SJSA1 (cell line): ENCODE measurements around the gene CDH26. TPM values are rescaled to one million over a fixed set of nuclear protein-coding genes. Genes with fewer than 3 reads are reported as not detected.

Source experiments
- DNase-seq, 2 experiments: peaks; one replicate each; pipeline ENCODE4 v3.0.0-alpha.2; 2015 to 2020; ENCODE audit warnings: low spot score in 2 of 2, low read depth in 1 of 2
- H3K27ac ChIP-seq: fragments of 250-450 bp; sonication (Bioruptor Pico); 2 replicates; pipeline ENCODE4 v1.5.1; 2020; ENCODE audit warnings: mild to moderate bottlenecking, moderate library complexity
- H3K27me3 ChIP-seq: fragments of 250-450 bp; sonication (Bioruptor Pico); replicated peaks from 2 replicates; pipeline ENCODE4 v1.5.1; 2020; ENCODE audit warnings: mild to moderate bottlenecking, moderate library complexity
- H3K36me3 ChIP-seq: fragments of 250-450 bp; sonication (Bioruptor Pico); 2 replicates; pipeline ENCODE4 v1.5.1; 2020; ENCODE audit warnings: mild to moderate bottlenecking
- H3K4me1 ChIP-seq: fragments of 250-450 bp; sonication (Bioruptor Pico); replicated peaks from 2 replicates; pipeline ENCODE4 v1.6.1; 2021; ENCODE audit warnings: mild to moderate bottlenecking
- H3K4me3 ChIP-seq: fragments of 250-450 bp; sonication (Bioruptor Pico); 2 replicates; pipeline ENCODE4 v1.5.1; 2020; ENCODE audit warnings: mild to moderate bottlenecking
- H3K9me3 ChIP-seq: fragments of 250-450 bp; sonication (Bioruptor Pico); replicated peaks from 2 replicates; pipeline ENCODE4 v1.5.1; 2020; ENCODE audit warnings: mild to moderate bottlenecking
- total RNA-seq: library from RNA; depleted of rRNA; stranded (reverse); fragments of >200 nt; shearing (Covaris generic); gene quantifications from 2 replicates; pipeline ENCODE4 v1.2.3, GENCODE V29; 2014

CDH26 gene
- total RNA-seq, 1 experiment from 2014 or later = not detected

DNA sequence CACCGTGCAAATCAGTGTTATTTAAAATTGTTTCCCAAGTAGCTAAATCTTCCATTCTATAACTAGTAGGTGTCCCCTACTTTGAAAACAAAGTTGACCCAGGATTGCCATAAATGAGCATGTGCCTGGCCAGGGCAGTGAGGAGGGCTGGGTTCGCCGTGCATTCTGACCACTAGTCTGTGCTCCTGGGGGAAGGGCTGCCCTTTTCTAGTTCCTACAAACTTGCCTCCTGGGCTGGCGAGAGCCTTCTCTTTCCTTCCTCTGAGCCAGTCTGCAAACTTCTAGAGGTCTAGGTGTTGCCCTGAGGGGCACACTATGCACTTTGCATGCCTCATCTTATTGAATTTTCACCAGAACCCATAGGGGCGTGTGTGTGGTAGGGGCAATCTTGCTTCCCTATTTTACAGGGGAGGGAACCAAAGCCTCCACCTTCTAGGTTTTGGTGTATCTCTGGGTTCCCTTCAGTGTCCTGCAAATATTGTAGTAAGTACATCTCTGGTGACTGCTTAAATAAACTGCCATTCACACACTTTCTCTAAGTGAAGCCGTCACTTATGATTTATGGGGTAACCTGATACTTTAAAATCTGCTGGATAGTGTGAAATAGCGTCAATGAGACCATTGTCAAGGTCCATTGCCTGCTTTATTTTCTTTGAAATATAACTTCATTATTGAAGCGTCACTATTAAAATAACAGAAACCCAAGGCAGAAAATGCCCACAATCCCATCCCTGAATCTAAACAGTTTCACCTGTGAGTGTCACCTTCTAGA is 42.2 kb downstream of the CDH26 start:
- no peaks in the 10 kb centered on the region for H3K4me1 ChIP-seq
- H3K4me3 ChIP-seq = no peak overlapping the region
- H3K27ac ChIP-seq = no peak overlapping the region
- no peaks in the 10 kb centered on the region for H3K36me3 ChIP-seq
- no peaks in the 10 kb centered on the region for H3K9me3 ChIP-seq
- DNase-seq = no peak
- H3K27me3 ChIP-seq = peaks cover 6% of the 10 kb centered on the region; the same call in 1 of the 2 replicates

DNA sequence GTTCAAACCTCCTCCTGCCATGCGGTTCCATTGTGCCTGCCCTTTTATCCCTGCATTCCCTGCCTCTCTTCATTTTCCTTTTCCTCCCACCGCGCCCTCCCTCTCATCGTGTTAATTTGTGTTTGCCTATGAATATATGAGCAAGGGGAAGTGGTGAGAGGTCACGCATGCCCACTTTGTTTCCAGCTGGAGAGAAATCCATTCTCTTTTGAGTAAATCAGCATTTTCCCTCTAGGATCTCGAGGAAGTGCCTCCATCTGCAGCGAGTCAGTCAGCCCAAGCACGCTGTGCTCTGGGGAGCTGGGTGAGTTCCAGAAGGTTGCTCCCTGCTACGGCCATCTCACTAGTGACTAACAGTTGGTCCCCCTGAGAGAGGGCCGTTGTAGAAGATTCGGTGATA is 42.9 kb downstream of the CDH26 start:
- Histone ChIP-seq H3K4me1 (no peaks in the 10 kb centered on the region), H3K36me3 (no peaks in the 10 kb centered on the region), H3K9me3 (no peaks in the 10 kb centered on the region), H3K4me3 (no peak overlapping the region), H3K27me3 (peaks cover 6% of the 10 kb centered on the region; the same call in 1 of the 2 replicates), H3K27ac (no peak overlapping the region)
- no peak for DNase-seq

DNA sequence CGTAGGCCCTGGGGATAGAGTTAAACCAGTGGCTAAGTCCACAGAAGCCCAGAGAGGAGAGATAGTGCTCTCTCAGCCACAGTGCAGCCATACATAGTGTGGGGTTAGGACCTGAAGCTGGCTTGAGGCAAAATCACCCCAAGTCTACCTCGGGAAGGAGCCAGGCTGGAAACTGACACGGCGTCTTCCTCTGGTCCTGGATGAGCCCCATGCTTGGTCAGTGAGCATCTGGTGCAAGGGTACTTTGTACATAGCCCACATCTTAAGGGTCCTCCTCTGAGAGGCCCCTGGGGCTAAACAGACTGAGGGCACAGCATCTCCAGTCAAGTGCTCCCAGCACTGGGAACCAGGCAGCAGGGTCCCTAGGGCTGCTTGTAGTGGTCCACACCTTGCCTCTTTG is 45.6 kb downstream of the CDH26 start:
- no peak for DNase-seq
- H3K9me3 ChIP-seq = no peaks in the 10 kb centered on the region
- no peaks in the 10 kb centered on the region for H3K36me3 ChIP-seq
- no peaks in the 10 kb centered on the region for H3K4me1 ChIP-seq
- peaks cover 3% of the 10 kb centered on the region; the same call in 1 of the 2 replicates for H3K27me3 ChIP-seq
- H3K4me3 ChIP-seq = no peak overlapping the region
- H3K27ac ChIP-seq = no peak overlapping the region

DNA sequence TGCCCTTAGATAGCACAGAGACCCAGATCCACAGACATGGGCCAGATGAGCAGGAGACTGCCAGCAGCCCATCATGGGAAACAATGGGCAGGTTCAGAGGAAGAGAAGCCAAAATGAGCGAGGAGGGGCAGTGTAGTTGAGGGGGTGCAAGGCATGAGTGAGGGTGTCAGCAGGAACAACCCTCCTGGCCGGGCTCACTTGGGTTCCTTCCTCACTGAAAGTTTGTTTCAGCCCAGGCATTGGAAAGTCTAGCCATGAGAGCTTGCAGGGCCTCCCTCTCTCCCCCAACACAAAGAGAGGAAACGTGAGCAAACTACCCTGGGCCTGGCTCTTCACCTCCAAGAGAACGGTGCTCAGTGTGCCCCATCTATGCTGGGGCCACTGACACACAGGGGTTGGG is 48.0 kb downstream of the CDH26 start:
- H3K4me1 ChIP-seq = no peaks in the 10 kb centered on the region
- DNase-seq = no peak
- H3K27ac ChIP-seq = no peak overlapping the region
- no peaks in the 10 kb centered on the region for H3K36me3 ChIP-seq
- 0 out of 2 replicates have a peak, but pooled peaks cover 3% of the 10 kb centered on the region for H3K27me3 ChIP-seq
- H3K4me3 ChIP-seq = no peak overlapping the region
- H3K9me3 ChIP-seq = no peaks in the 10 kb centered on the region

DNA sequence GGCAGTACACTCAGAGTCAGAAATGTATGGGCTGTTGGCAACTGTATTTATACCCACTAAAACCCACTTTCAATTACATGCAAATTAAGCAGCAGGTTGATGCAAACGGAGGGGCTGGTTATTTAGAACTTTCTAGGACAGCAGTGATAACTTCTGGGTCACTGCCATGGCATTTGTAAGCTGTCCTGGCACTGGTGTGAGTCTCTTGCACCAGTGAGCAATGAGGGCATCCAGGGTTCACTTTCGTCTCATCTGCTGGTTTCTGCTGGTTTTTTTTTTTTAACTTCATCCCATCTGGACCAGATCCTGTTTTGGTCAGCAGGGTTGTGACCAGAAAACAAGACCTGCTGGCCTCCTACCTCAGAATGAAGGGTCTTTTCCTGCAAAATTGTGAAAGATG is 49.2 kb downstream of the CDH26 start:
- H3K4me3 ChIP-seq = no peak overlapping the region
- H3K9me3 ChIP-seq = no peaks in the 10 kb centered on the region
- H3K36me3 ChIP-seq = no peaks in the 10 kb centered on the region
- no peak for DNase-seq
- 0 out of 2 replicates have a peak, but pooled peaks cover 6% of the 10 kb centered on the region for H3K27me3 ChIP-seq
- H3K27ac ChIP-seq = no peak overlapping the region
- H3K4me1 ChIP-seq = no peaks in the 10 kb centered on the region

DNA sequence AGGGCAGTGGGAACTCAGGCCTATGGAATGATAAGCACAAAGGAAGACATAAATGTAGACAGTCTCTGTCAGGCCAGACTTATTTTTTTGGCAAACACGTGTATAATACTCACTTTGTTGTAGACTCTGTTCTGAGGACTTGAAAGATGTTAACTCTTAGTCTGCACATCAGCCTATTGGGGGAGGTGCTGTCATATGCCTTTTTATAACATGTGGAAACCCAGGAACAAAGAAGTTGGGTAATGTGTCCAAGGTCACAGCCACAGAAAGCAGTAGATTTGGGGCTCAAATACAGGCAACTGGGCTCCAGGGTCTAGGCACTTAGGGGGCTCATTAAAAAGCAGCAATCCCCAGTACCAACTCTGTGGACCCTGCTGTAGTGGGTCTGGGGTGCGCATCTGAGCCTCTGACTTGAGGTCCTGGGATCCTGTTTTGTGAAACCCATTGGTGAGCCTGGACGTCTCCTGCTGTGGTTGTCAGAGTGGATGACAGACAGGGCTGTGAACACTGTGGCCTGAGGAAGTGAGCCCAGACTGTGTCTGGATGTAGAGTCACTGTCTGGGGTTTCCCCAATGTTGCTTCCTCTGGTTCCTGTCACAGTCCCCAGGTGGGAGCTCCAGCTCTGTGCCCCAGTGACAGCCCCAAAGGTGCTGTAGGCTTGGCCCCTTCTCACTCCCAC is 50.0 kb downstream of the CDH26 start:
- H3K9me3 ChIP-seq = no peaks in the 10 kb centered on the region
- 0 out of 2 replicates have a peak, but pooled peaks cover 5% of the 10 kb centered on the region for H3K27me3 ChIP-seq
- H3K4me3 ChIP-seq = no peak overlapping the region
- no peak for DNase-seq
- no peaks in the 10 kb centered on the region for H3K4me1 ChIP-seq
- no peak overlapping the region for H3K27ac ChIP-seq
- H3K36me3 ChIP-seq = no peaks in the 10 kb centered on the region

DNA sequence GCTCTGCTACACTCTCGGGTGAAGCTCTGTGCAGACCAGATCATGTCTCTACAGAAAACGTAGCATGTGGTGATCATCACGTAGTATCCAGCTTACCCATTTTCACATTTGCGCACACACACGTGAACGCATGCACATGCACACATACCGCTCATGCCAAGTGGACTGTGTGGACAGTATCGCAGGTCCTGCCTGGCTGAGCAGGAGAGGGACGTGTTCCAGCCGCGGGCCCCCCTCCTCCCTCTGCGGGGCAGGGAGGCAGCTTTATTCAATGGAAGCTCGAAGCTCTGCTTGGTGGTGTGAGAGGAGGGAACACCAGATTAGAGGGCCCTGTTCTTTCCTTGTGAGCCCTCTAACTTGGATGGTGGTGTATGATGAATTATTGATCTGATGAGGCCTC is 51.1 kb downstream of the CDH26 start:
- H3K27me3 ChIP-seq = 0 out of 2 replicates have a peak, but pooled peaks cover 9% of the 10 kb centered on the region
- H3K27ac ChIP-seq = no peak overlapping the region
- no peaks in the 10 kb centered on the region for H3K4me1 ChIP-seq
- no peaks in the 10 kb centered on the region for H3K9me3 ChIP-seq
- H3K4me3 ChIP-seq = no peak overlapping the region
- DNase-seq = no peak
- H3K36me3 ChIP-seq = no peaks in the 10 kb centered on the region

DNA sequence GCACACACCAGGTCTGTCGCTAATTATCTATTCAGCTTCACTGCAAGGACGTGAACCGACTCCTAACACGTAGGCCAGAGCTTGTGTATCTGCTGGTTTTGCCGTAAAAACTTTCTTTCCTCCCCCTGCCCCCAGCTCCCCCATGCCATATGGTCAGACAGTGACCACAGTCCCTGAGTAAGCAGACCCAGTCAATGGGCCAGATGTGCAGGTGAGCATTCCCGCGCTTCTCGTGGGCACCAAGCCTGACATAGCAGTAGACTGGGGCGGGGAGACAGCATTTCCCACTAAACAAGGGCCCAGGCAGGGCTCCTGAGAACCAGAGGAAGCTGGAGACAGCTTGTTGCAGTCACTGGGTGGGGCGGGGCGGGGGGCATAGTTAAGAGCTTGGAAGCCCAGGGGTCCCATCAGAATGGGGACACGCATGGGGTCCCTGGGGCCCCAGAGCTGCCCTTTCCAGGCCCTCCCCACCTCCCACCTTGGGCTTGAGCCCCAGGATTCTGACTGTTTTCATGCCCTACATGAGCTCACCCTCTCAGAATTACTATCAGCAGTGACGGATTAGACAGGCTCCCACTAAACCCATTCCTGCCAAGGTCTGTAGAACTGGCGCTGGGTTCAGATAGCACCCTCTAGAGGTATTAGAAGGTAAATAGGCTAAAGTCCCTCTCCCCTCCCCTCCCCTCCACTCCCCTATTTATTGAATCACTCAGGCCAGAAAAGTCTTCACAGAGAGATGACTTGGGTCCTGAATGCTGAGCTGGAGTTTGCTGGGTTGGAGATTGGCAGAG is 51.8 kb downstream of the CDH26 start:
- DNase-seq = no peak
- no peak overlapping the region for H3K4me3 ChIP-seq
- no peak overlapping the region for H3K27ac ChIP-seq
- H3K27me3 ChIP-seq = 0 out of 2 replicates have a peak, but pooled peaks cover 9% of the 10 kb centered on the region
- no peaks in the 10 kb centered on the region for H3K9me3 ChIP-seq
- H3K4me1 ChIP-seq = no peaks in the 10 kb centered on the region
- H3K36me3 ChIP-seq = no peaks in the 10 kb centered on the region

DNA sequence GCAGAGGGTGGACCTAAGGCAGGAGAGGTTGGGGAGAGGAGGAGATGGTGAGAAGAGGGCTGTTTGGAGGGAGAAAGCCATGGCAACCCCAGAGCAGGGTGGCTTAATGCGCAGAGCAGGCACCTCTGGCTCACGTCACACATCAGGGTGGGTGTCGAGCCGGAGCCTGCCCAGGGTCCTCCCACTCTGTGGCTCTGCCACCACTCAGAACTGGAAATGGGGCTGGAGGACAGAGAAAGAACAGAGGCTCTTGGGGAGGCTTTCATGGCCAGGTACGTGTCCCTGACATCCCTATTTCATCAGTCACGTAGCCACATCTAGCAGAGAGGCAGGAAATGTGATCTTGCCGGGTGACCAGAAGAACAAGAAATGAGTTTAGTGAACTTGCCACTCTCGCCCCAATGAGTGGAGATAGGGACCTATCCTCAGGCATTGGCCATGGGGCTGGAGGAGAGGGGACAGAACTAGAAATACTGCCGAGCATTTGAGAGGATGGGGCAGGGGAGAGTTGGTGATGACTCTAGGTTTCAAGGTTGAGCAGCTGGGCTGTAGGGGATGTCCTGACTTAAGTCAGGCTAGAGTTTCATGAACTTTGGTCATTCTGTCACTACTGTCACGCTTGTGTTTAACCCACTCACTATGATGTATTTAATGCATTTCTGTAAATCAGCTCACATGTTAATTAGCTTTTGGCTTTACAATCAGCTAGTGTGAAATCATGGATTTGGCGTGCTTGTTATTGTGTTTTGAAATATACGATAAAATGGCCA is 52.7 kb downstream of the CDH26 start:
- 0 out of 2 replicates have a peak, but pooled peaks cover 9% of the 10 kb centered on the region for H3K27me3 ChIP-seq
- no peak overlapping the region for H3K4me3 ChIP-seq
- no peak for DNase-seq
- no peaks in the 10 kb centered on the region for H3K36me3 ChIP-seq
- no peaks in the 10 kb centered on the region for H3K9me3 ChIP-seq
- no peaks in the 10 kb centered on the region for H3K4me1 ChIP-seq
- no peak overlapping the region for H3K27ac ChIP-seq

DNA sequence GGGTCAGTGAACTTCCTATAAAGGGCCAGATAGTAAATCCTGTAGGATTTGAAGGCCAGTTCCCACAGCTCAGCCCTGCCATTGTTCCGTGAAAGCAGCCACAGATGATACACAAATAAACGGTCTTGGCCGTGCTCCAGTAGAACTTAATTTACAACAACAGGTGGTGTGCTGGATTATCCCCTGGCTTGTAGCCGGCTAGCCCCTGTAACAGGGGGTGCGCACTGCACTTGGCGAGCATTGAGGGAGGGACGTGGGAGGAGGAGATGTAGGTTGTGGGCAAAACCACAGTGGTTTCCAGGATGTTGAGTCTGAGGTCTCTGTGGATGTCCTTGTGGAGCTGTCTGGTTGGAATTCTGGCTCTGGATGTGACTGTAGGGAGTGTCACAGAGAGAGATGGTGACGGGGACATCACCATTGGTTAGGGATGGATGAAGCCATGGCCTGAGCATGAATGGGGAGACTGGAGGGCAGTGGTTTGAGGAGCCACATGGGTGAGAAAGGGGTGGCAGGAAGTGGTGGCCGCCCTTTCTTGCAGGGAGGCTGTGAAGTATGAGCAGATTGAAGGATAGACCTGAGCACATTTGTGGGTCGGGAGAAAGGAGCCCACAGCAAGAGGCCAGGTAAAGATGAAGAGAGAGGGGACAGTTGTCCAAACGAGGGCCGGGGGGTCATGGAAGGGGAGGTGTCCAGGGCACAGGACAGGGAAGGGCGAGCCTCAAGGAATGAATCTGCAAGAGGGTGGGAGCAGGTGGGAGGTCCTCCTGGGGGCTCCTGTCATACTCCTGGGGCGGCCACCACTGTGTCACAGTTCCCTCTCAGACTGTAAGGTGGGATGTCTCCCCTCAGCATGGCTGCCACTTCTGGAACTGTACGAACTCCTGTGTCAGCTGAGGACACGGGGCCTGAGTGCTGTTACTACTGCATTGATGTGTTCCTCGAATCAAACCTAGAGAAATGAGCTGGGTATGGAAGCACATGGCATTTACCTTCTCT is 53.6 kb downstream of the CDH26 start:
- Histone ChIP-seq H3K9me3 (no peaks in the 10 kb centered on the region), H3K36me3 (no peaks in the 10 kb centered on the region), H3K4me3 (no peak overlapping the region), H3K4me1 (no peaks in the 10 kb centered on the region), H3K27me3 (0 out of 2 replicates have a peak, but pooled peaks cover 9% of the 10 kb centered on the region), H3K27ac (no peak overlapping the region)
- DNase-seq = no peak

DNA sequence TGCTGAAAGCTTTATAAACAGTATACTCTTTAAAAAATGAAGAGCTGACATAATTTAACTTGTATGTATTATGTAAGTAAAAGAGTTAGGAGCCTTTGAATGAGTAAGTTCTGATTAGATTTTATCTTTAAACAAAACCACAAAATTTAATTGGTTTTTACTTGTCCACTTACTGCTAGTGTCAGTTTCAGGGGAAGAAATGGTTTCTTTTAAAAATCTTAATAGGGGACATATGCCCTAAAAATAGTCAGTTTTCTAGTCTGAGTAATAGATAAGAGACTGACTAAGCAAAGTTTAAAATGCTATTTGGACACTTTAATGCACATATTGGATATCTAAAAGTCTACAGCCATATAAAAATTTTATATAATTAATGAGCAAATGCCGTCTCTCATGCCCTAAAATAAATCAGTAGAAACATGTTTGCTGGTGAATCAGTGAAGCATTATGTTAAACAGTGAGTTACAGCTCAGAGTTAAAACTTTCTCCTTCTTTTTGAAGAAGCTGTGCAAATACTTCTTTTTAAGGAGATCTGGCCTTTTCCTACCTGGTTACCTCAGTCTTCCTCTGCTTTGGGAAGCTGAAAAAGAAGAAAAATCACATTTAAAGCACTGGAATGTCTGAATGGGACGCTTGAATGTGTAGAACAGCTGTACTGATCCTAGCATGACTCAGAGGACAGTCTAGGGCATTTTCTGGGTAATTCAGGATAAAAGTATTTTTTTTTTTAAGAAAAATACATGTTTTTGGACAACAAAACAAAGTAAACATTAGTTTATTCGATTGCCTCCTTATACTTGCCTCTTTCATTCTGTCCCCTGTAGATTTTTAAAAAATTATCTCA is 55.3 kb downstream of the CDH26 start:
- H3K4me3 ChIP-seq = no peak overlapping the region
- H3K36me3 ChIP-seq = no peaks in the 10 kb centered on the region
- 0 out of 2 replicates have a peak, but pooled peaks cover 9% of the 10 kb centered on the region for H3K27me3 ChIP-seq
- H3K9me3 ChIP-seq = no peaks in the 10 kb centered on the region
- H3K27ac ChIP-seq = no peak overlapping the region
- no peak for DNase-seq
- no peaks in the 10 kb centered on the region for H3K4me1 ChIP-seq
